SK-N-SH treated with all-trans-retinoic acid at 6 μM for 48 hours (cell line): ENCODE measurements around the gene MYO9A.

Experiments used
- ARNTL ChIP-seq: fragments of 450-650 bp; formaldehyde crosslinking; IDR thresholded peaks from 2 replicates; pipeline ENCODE4 v1.5.0; 2020; ENCODE audit warnings: low read depth, mild to moderate bottlenecking, moderate library complexity, borderline replicate concordance
- CREB5 ChIP-seq: fragments of 250-450 bp; sonication (Bioruptor Pico); IDR thresholded peaks from 2 replicates; pipeline ENCODE4 v1.5.1; 2020; ENCODE audit warnings: low read depth, mild to moderate bottlenecking, moderate library complexity
- CSDC2 ChIP-seq: fragments of 250-450 bp; sonication (Bioruptor Pico); IDR thresholded peaks from 2 replicates; pipeline ENCODE4 v1.5.0; 2020; ENCODE audit warnings: mild to moderate bottlenecking, moderate library complexity
- ISL1 ChIP-seq: fragments of 250-450 bp; sonication (Bioruptor Pico); IDR thresholded peaks from 2 replicates; pipeline ENCODE4 v2.1.2; 2022; ENCODE audit warnings: mild to moderate bottlenecking, moderate library complexity
- PATZ1 ChIP-seq: fragments of 250-450 bp; sonication (Bioruptor Pico); IDR thresholded peaks from 2 replicates; pipeline ENCODE4 v1.8.0; 2020; ENCODE audit warnings: mild to moderate bottlenecking, moderate library complexity, borderline replicate concordance
- POU6F1 ChIP-seq: fragments of 250-450 bp; sonication (Bioruptor Pico); IDR thresholded peaks from 2 replicates; pipeline ENCODE4 v1.8.0; 2021; ENCODE audit warnings: low read depth, mild to moderate bottlenecking, moderate library complexity, borderline replicate concordance
- PPARA ChIP-seq: fragments of 250-450 bp; sonication (Bioruptor Pico); IDR thresholded peaks from 2 replicates; pipeline ENCODE4 v1.5.0; 2020; ENCODE audit warnings: mild to moderate bottlenecking, borderline replicate concordance
- RARB ChIP-seq: fragments of 250-450 bp; sonication (Bioruptor Pico); IDR thresholded peaks from 2 replicates; pipeline ENCODE4 v1.8.0; 2021; ENCODE audit warnings: mild to moderate bottlenecking, moderate library complexity
- TCF4 ChIP-seq: fragments of 250-450 bp; sonication (Bioruptor Pico); IDR thresholded peaks from 2 replicates; pipeline ENCODE4 v1.8.0; 2021; ENCODE audit warnings: mild to moderate bottlenecking, moderate library complexity, borderline replicate concordance
- ZC3H10 ChIP-seq: fragments of 250-450 bp; sonication (Bioruptor Pico); IDR thresholded peaks from 2 replicates; pipeline ENCODE4 v1.5.1; 2021; ENCODE audit warnings: mild to moderate bottlenecking, moderate library complexity
- ZFP30 ChIP-seq: fragments of 450-650 bp; formaldehyde crosslinking; IDR thresholded peaks from 2 replicates; pipeline ENCODE4 v1.5.0; 2022; ENCODE audit warnings: mild to moderate bottlenecking, moderate library complexity
- ZNF70 ChIP-seq: fragments of 450-650 bp; formaldehyde crosslinking; IDR thresholded peaks from 2 replicates; pipeline ENCODE4 v1.5.0; 2020; ENCODE audit warnings: mild to moderate bottlenecking, moderate library complexity

GRCh38 chr15:71800190-71800589 lies 317.8 kb downstream of the MYO9A start:
- no peak for TF ChIP-seq ZNF70 (CRISPR knock-in tag)
- no peak for TF ChIP-seq ZFP30
- no peak for TF ChIP-seq PPARA
- no peak for TF ChIP-seq TCF4 (CRISPR knock-in tag)
- TF ChIP-seq RARB (CRISPR knock-in tag): no peak
- no peak for TF ChIP-seq CREB5
- TF ChIP-seq ISL1 (CRISPR knock-in tag): no peak
- TF ChIP-seq POU6F1 (CRISPR knock-in tag): no peak
- no peak for TF ChIP-seq CSDC2 (CRISPR knock-in tag)
- no peak for TF ChIP-seq ZC3H10 (CRISPR knock-in tag)
- no peak for TF ChIP-seq PATZ1
- no peak for TF ChIP-seq ARNTL (CRISPR knock-in tag)
